Measurements from ENCODE around the gene TXK. TPM values are rescaled to one million over a fixed set of nuclear protein-coding genes. Genes with fewer than 3 reads are reported as not detected.

The TXK gene
- total and polyA plus RNA-seq, 10 of the 15 experiments (the other 5 are each of a cell fraction or from before 2014, with no cell fraction given): 0.44 to 2.9 (median 1.4) TPM

DNA sequence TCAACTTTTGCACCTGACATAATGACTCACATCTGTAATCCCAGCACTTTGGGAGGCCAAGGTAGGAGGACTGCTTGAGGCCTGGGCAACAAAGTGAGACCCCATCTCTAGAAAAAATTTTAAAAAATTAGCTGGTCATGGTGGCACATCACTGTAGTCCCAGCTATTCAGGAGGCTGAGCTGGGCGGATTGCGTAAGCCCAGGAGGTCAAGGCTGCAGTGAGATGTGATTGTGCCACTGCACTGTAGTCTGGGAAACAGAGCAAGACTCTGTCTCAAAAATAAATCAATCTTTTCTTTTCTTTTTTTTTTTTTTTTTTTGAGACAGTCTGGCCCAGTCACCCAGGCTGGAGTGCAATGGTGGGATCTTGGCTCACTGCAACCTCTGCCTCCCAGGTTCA, 65.0 kb downstream of the TXK start:
- no peak overlapping the region for H3K9ac ChIP-seq (ENCODE audit: control insufficient read depth, insufficient read depth, low read length)
- RAD21 ChIA-PET (ENCODE audit: unreplicated experiment): no interaction called here
- in situ Hi-C loops (cut with MboI): no loop called here
- no peak for TF ChIP-seq ZNF207 (IDR thresholded peaks at IDR 0.05; ENCODE audit: borderline replicate concordance)
- no peak for TF ChIP-seq MYC (IDR thresholded peaks at IDR 0.05; ENCODE audit: insufficient read depth, insufficient read length, insufficient replicate concordance, low read length, severe bottlenecking)
- TF ChIP-seq CTCF (IDR thresholded peaks at IDR 0.05 in 2 of 3, conservative IDR thresholded peaks at IDR 0.05 in 1 of 3; ENCODE audit: control insufficient read depth in 2 of 3, extremely low read depth in 1 of 3, insufficient read depth in 1 of 3, low read depth in 3 of 3, low read length in 3 of 3): no peak
- no peak for TF ChIP-seq NFYA (IDR thresholded peaks at IDR 0.05; ENCODE audit: borderline replicate concordance, low read depth, low read length)
- no peak for TF ChIP-seq IKZF2 (IDR thresholded peaks at IDR 0.05)
- TF ChIP-seq BCLAF1 (IDR thresholded peaks at IDR 0.05): no peak
- TF ChIP-seq ASH2L (IDR thresholded peaks at IDR 0.05; ENCODE audit: borderline replicate concordance, low read depth): no peak
- no peak for TF ChIP-seq RELA (IDR thresholded peaks at IDR 0.05; ENCODE audit: borderline replicate concordance, partially characterized antibody)
- no peak for TF ChIP-seq BACH1 (IDR thresholded peaks at IDR 0.05; ENCODE audit: borderline replicate concordance)
- TF ChIP-seq TCF7 (IDR thresholded peaks at IDR 0.05; ENCODE audit: borderline replicate concordance): no peak
- intact Hi-C loops (cut with micrococcal nuclease; ENCODE audit: unreplicated experiment): no loop called here
- H3K36me3 ChIP-seq (ENCODE audit: control insufficient read depth in 2 of 2, insufficient read depth in 2 of 2, low read length in 1 of 2): no peaks in the 10 kb centered on the region
- POLR2A ChIA-PET: interaction anchor here (0.5 kb wide), 1 partner anchor 19 kb away, joined by 4 read pairs; no protein-coding TSS in a partner anchor
- H3K27ac ChIP-seq (ENCODE audit: control insufficient read depth, insufficient read depth): no peak overlapping the region
- no peak for FAIRE-seq
- SMC1A ChIA-PET (ENCODE audit: uncharacterized antibody, unreplicated experiment): interaction anchor here (0.9 to 1.7 kb wide), 6 partner anchors 15 to 65 kb away, joined by 3 to 9 read pairs (median 4); no protein-coding TSS in a partner anchor
- CTCF ChIA-PET: interaction anchor here (1.1 to 1.3 kb wide), 2 partner anchors 20 to 58 kb away, joined by 3 read pairs; no protein-coding TSS in a partner anchor
- no peak for DNase-seq (ENCODE audit: low read depth, low spot score)
- 47% methylated on average over 2 of the region's 2 CpGs for WGBS (ENCODE audit: insufficient coverage, insufficient replicate concordance, low lambda C conversion rate, missing lambda C conversion rate)
- H3K27me3 ChIP-seq (replicated peaks in 1 of 2; ENCODE audit: control insufficient read depth in 2 of 2, insufficient read depth in 2 of 2, low read length in 1 of 2): no peaks in the 10 kb centered on the region
- no peak overlapping the region for H3K4me2 ChIP-seq (ENCODE audit: control insufficient read depth, insufficient read depth)
- no peak overlapping the region for H3K4me3 ChIP-seq
- H3K79me2 ChIP-seq (ENCODE audit: control insufficient read depth, insufficient read depth, low read length): no peaks in the 10 kb centered on the region
- no TSS peak for BruUV-seq (replicated peaks)
- H2AFZ ChIP-seq (ENCODE audit: control insufficient read depth, low read depth, low read length): no peak overlapping the region
- no peak for ATAC-seq
- H3K4me1 ChIP-seq (ENCODE audit: control insufficient read depth, insufficient read depth, low read length): peaks cover 23% of the 10 kb centered on the region
- no peaks in the 10 kb centered on the region for H4K20me1 ChIP-seq (ENCODE audit: control insufficient read depth, insufficient read depth)
- peaks cover 2% of the 10 kb centered on the region; the same call in 1 of the 3 replicates for H3K9me3 ChIP-seq (replicated peaks; ENCODE audit: control insufficient read depth, insufficient read depth, low read length)

Data from GM12878 (cell line).